Activated naive CD4-positive, alpha-beta T cell treated with anti-CD3 and anti-CD28 coated beads, Interleukin-2, amount 50 U/mL, for 24 hours (primary cell): ENCODE measurements around the gene ZNF786.

ENCODE experiments used
- H3K27ac Mint-ChIP-seq: one replicate; pipeline ENCODE4 v1.8.0; 2021; ENCODE audit warnings: mild to moderate bottlenecking, mixed read lengths
- H3K27me3 Mint-ChIP-seq: one replicate; pipeline ENCODE4 v1.8.0; 2021; ENCODE audit warnings: mixed read lengths
- H3K36me3 Mint-ChIP-seq: one replicate; pipeline ENCODE4 v1.8.0; 2021; ENCODE audit warnings: mixed read lengths
- H3K4me1 Mint-ChIP-seq: one replicate; pipeline ENCODE4 v1.8.0; 2021; ENCODE audit warnings: mixed read lengths
- H3K4me3 Mint-ChIP-seq: one replicate; pipeline ENCODE4 v1.8.0; 2021; ENCODE audit warnings: mild to moderate bottlenecking, mixed read lengths
- H3K9me3 Mint-ChIP-seq: one replicate; pipeline ENCODE4 v1.8.0; 2021; ENCODE audit warnings: mixed read lengths

ZNF786 gene

DNA sequence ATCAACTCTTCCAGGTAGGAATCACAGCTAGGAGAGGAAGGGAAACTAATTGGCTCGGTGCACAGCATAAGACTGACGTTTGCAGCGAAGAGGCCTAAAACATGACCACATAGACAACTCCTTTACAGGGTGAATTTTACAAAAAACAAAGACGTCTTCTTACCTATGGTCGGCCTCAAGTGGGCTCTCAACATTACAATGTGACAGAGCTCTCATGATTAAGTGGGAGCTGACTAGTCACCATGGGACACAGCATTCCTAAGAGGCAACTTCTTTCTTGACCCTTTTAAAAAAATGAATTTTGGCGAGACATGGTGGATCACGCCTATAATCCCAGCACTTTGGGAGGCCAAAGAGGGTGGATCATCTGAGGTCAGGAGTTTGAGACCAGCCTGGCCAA, 66.9 kb downstream of the ZNF786 start:
- no peaks in the 10 kb centered on the region for H3K9me3 Mint-ChIP-seq
- peaks cover 18% of the 10 kb centered on the region for H3K36me3 Mint-ChIP-seq
- H3K4me3 Mint-ChIP-seq = no peak overlapping the region
- H3K4me1 Mint-ChIP-seq = peaks cover 50% of the 10 kb centered on the region
- no peak overlapping the region for H3K27ac Mint-ChIP-seq
- no peaks in the 10 kb centered on the region for H3K27me3 Mint-ChIP-seq

DNA sequence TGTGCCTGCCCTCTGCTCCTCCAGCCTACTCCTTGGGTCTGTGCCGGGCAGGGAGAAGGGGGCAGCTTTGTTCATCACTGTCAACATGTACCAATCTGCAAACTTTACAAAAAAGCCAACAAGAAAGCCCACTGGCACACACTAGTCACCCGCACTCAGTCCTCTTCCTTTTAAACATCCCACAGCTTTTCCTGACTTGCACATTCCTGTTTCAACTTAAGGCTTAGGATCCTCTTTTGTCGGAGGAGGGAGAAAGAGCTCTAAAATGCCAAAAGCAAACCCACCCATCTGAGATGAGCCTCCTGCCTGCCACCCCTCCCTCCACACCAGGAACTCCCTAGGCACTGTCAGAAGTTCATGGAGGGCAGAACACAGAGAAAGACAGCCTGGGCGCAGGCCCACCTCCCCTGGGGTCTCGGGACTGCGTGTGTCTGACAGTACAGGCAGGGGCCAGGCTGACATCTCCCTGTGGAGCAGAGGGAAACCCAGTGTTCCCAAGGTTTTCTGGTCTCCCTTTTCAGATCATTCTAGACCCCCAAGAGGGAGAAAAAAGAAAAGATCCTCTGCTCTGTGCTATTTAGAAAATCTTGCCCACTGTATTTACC, 67.7 kb downstream of the ZNF786 start:
- H3K9me3 Mint-ChIP-seq = no peaks in the 10 kb centered on the region
- H3K27me3 Mint-ChIP-seq = no peaks in the 10 kb centered on the region
- H3K36me3 Mint-ChIP-seq = peaks cover 18% of the 10 kb centered on the region
- H3K4me3 Mint-ChIP-seq = no peak overlapping the region
- peaks cover 50% of the 10 kb centered on the region for H3K4me1 Mint-ChIP-seq
- peak overlapping the region; percentile 17 for H3K27ac Mint-ChIP-seq

- Mint-ChIP-seq H3K36me3 (peaks cover 18% of the 10 kb centered on the region), H3K4me1 (peaks cover 44% of the 10 kb centered on the region), H3K27me3 (no peaks in the 10 kb centered on the region), H3K9me3 (no peaks in the 10 kb centered on the region), H3K27ac (peak overlapping the region; percentile 3), H3K4me3 (no peak overlapping the region)
Measured at GRCh38 chr7:149021725-149022062, 68.8 kb downstream of the ZNF786 start.

DNA sequence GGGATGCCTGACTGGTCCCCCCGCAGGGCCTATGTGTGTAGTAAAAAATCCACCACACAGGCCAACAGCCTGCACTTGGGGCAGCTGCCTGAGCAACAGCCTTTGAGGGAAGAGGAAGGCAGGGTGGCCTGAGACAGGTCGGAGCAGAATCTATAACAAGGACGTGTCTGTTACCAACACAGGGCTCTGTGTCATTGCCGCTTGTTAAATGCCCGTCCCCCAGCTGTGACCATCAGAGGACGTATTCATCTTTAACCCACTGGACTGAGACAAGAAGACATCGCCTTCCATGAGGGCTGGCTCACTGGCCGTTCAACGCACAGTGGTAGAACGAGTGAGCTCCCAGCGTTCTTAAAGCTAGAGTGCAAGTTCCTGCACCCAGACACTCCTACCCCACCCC, 70.0 kb downstream of the ZNF786 start:
- no peaks in the 10 kb centered on the region for H3K9me3 Mint-ChIP-seq
- H3K36me3 Mint-ChIP-seq = peaks cover 17% of the 10 kb centered on the region
- peaks cover 32% of the 10 kb centered on the region for H3K4me1 Mint-ChIP-seq
- no peaks in the 10 kb centered on the region for H3K27me3 Mint-ChIP-seq
- no peak overlapping the region for H3K4me3 Mint-ChIP-seq
- H3K27ac Mint-ChIP-seq = no peak overlapping the region
